Sigmoid colon (tissue), 4 donors: ENCODE results near the gene DNM2.

Experiments used
- EP300 ChIP-seq, 4 donors: sonication (generic); formaldehyde crosslinking; IDR thresholded peaks; one replicate each; pipeline ENCODE4 v1.6.1; 2017; ENCODE audit warnings: antibody characterized with exemption in 4 of 4
- POLR2A ChIP-seq, 2 donors: fragments of 450-650 bp; IDR thresholded peaks; one replicate each; pipeline ENCODE4 v1.6.1; 2016; ENCODE audit warnings: antibody characterized with exemption in 2 of 2, mild to moderate bottlenecking in 2 of 2, moderate library complexity in 2 of 2
- POLR2AphosphoS5 ChIP-seq, 4 donors: sonication (generic); formaldehyde crosslinking; IDR thresholded peaks; one replicate each; pipeline ENCODE4 v1.6.1; 2017; ENCODE audit warnings: antibody characterized with exemption in 4 of 4
- TF ChIP-seq, protein P1 (sequence below), 4 experiments: fragments of 450-650 bp in 3 of 4; fragments of 200-600 bp in 1 of 4; IDR thresholded peaks; one replicate each; pipeline ENCODE4 v1.5.1; 2016 to 2019; ENCODE audit warnings: antibody characterized with exemption in 4 of 4, mild to moderate bottlenecking in 3 of 4, moderate library complexity in 2 of 4

GRCh38 chr19:10691883-10692282 is 26.0 kb upstream of the DNM2 start:
- TF ChIP-seq, protein P1, sequence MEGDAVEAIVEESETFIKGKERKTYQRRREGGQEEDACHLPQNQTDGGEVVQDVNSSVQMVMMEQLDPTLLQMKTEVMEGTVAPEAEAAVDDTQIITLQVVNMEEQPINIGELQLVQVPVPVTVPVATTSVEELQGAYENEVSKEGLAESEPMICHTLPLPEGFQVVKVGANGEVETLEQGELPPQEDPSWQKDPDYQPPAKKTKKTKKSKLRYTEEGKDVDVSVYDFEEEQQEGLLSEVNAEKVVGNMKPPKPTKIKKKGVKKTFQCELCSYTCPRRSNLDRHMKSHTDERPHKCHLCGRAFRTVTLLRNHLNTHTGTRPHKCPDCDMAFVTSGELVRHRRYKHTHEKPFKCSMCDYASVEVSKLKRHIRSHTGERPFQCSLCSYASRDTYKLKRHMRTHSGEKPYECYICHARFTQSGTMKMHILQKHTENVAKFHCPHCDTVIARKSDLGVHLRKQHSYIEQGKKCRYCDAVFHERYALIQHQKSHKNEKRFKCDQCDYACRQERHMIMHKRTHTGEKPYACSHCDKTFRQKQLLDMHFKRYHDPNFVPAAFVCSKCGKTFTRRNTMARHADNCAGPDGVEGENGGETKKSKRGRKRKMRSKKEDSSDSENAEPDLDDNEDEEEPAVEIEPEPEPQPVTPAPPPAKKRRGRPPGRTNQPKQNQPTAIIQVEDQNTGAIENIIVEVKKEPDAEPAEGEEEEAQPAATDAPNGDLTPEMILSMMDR (IDR thresholded peaks at IDR 0.05): no peak
- TF ChIP-seq POLR2A (IDR thresholded peaks at IDR 0.05): no peak
- no peak for TF ChIP-seq POLR2AphosphoS5 (IDR thresholded peaks at IDR 0.05)
- no peak for TF ChIP-seq EP300 (IDR thresholded peaks at IDR 0.05)
